Immature natural killer cell (primary cell): ENCODE data around the gene TRMT1. TPM values are rescaled to one million over a fixed set of nuclear protein-coding genes. Genes with fewer than 3 reads are reported as not detected.

Source experiments
- DNase-seq, 3 donors: peaks; one replicate each; pipeline ENCODE4 v3.0.0; 2022; ENCODE audit warnings: mixed read lengths in 1 of 3
- H3K27ac Mint-ChIP-seq, 6 donors: one replicate each; pipeline ENCODE4 v1.8.0; 2020; ENCODE audit warnings: mixed read lengths in 6 of 6, mild to moderate bottlenecking in 5 of 6, inconsistent platforms in 4 of 6, moderate library complexity in 3 of 6
- H3K27me3 Mint-ChIP-seq, 3 donors: one replicate each; pipeline ENCODE4 v1.8.0; 2020 to 2021; ENCODE audit warnings: low read depth in 3 of 3, mild to moderate bottlenecking in 3 of 3, mixed read lengths in 3 of 3, moderate library complexity in 3 of 3, inconsistent platforms in 1 of 3
- H3K36me3 Mint-ChIP-seq, 3 donors: one replicate each; pipeline ENCODE4 v1.8.0; 2020; ENCODE audit warnings: mixed read lengths in 3 of 3, inconsistent platforms in 2 of 3, mild to moderate bottlenecking in 2 of 3
- H3K4me1 Mint-ChIP-seq, 2 donors: one replicate each; pipeline ENCODE4 v1.8.0; 2020; ENCODE audit warnings: inconsistent platforms in 2 of 2, mild to moderate bottlenecking in 2 of 2, mixed read lengths in 2 of 2, moderate library complexity in 1 of 2
- H3K4me3 Mint-ChIP-seq, 5 donors: one replicate each; pipeline ENCODE4 v1.8.0; 2020; ENCODE audit warnings: mild to moderate bottlenecking in 5 of 5, mixed read lengths in 5 of 5, inconsistent platforms in 3 of 5, moderate library complexity in 3 of 5
- H3K9me3 Mint-ChIP-seq, 6 donors: one replicate each; pipeline ENCODE4 v1.8.0; 2020; ENCODE audit warnings: mild to moderate bottlenecking in 6 of 6, mixed read lengths in 6 of 6, inconsistent platforms in 4 of 6, moderate library complexity in 3 of 6
- polyA plus RNA-seq, 3 donors: library from polyadenylated mRNA; unstranded; fragments of 300-500 nt; fragmentation: Illumina TruSeq; gene quantifications; one replicate each; pipeline ENCODE4 v1.2.3, GENCODE V29; 2021

TRMT1 gene
- polyA plus RNA-seq, 3 donors from 2014 or later: 13.2 to 16.5 (median 16.3) TPM

DNA sequence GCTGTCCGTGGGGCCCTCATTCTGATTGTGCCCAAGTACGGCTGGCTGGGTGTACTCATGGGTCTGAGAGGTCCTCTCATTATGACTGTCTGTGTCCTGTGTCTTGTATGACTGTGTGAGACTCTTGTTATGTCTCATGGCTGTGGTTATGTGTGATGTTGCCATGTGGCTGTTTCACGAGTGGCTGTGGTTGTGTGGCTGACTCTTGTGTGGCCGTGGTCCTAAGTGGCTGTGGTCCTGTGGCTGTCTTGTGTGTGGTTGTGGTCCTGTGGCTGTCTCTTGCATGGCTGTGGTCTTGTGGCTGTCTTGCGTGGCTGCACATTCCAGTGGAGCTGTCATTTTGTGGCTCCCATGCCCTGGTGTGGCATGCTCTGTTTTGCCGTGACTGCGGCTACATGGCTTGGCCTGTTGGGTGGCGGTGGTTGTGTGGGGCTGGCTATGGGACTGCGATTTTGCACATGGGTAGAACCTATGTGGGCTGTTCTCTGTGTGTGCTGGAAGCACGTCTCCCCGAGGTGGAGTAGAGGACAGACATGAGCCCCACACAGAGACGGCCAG, 16.4 kb downstream of the TRMT1 start:
- H3K9me3 Mint-ChIP-seq: peaks cover 2 to 6% (median 4%) of the 10 kb centered on the region in 6 donors
- H3K4me1 Mint-ChIP-seq: peaks cover 53 to 60% of the 10 kb centered on the region in 2 donors
- peak; percentile 85 to 90 (median 85) for DNase-seq
- no peaks in the 10 kb centered on the region for H3K36me3 Mint-ChIP-seq
- H3K27ac Mint-ChIP-seq: peak overlapping the region; percentile 87 to 99 (median 94)
- peaks cover 35 to 45% (median 37%) of the 10 kb centered on the region in 3 donors for H3K27me3 Mint-ChIP-seq
- peak overlapping the region; percentile 71 to 90 (median 78) for H3K4me3 Mint-ChIP-seq

- peaks cover 46 to 54% of the 10 kb centered on the region in 2 donors for H3K4me1 Mint-ChIP-seq
Observed at GRCh38 chr19:13099073-13099999, 17.2 kb downstream of the TRMT1 start.

DNA sequence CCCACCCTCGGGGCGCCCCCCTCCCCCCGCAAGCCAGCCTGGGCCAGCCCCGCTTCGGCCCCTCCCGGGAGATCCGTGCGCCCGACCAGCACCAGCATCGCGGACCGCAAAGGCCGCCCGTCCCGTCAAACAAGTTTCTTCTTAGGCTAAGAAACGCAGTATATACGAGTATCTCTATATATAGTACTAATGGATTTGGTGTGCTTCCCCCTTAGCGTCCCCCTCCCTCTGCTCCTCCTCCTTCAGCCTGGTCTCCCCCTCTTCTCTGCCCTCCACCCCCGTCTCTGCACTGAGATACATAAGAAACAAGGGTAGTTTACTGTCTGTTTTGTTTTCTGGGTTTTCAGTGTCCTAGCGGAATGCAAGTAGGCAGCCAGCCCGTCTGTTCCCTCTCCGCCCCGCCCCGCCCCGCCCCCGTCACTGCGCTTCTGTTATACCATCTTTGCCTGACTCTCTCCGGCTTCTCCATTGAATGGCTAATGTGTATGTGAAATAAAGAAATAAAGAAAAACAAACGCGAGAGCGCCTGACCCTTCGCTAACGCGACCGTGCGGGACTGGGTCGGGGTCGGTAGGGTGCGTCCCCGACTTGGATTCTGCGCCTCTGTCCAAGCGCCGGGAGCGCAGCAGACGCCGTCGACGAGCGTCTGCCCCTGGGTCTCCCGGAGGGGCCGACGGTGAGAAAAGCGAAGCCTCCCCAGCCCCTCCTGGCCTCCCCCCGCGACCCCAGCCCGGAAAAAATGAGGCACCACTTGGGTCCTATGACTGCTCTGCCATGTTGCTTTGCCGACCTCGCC, 18.1 kb downstream of the TRMT1 start:
- Mint-ChIP-seq H3K27me3 (peaks cover 44 to 45% (median 45%) of the 10 kb centered on the region in 3 donors), H3K9me3 (peaks cover 2 to 6% (median 4%) of the 10 kb centered on the region in 6 donors)

More at GRCh38 chr19:13099073-13099999, 17.2 kb downstream of the TRMT1 start:
- DNase-seq: peak; percentile 82 to 86 (median 86)
- Mint-ChIP-seq H3K27me3 (peaks cover 40 to 44% (median 41%) of the 10 kb centered on the region in 3 donors), H3K27ac (peak overlapping the region; percentile 87 to 99 (median 94)), H3K4me3 (peak overlapping the region; percentile 71 to 90 (median 78)), H3K36me3 (no peaks in the 10 kb centered on the region), H3K9me3 (peaks cover 2 to 6% (median 4%) of the 10 kb centered on the region in 6 donors)

GRCh38 chr19:13097463-13098258, 18.9 kb downstream of the TRMT1 start:
- Mint-ChIP-seq H3K36me3 (no peaks in the 10 kb centered on the region), H3K27me3 (peaks cover 44 to 45% (median 45%) of the 10 kb centered on the region in 3 donors), H3K4me3 (peak overlapping the region in 3 of 5 donors; percentile 15 to 47 (median 45)), H3K9me3 (peaks cover 2 to 6% (median 4%) of the 10 kb centered on the region in 6 donors), H3K4me1 (peaks cover 41 to 47% of the 10 kb centered on the region in 2 donors), H3K27ac (peak overlapping the region in 2 of 6 donors; percentile 28 to 45)
- no peak for DNase-seq

More for the DNA sequence above, 18.1 kb downstream of the TRMT1 start:
- DNase-seq: no peak
- Mint-ChIP-seq H3K27ac (peak overlapping the region in 5 of 6 donors; percentile 80 to 99 (median 84)), H3K4me1 (peaks cover 46 to 53% of the 10 kb centered on the region in 2 donors), H3K36me3 (no peaks in the 10 kb centered on the region), H3K4me3 (peak overlapping the region; percentile 48 to 82 (median 62))

- H3K9me3 Mint-ChIP-seq: peaks cover 2 to 6% (median 4%) of the 10 kb centered on the region in 6 donors
- no peaks in the 10 kb centered on the region for H3K36me3 Mint-ChIP-seq
- peaks cover 36 to 47% of the 10 kb centered on the region in 2 donors for H3K4me1 Mint-ChIP-seq
- peaks cover 44 to 45% (median 45%) of the 10 kb centered on the region in 3 donors for H3K27me3 Mint-ChIP-seq
- H3K4me3 Mint-ChIP-seq: peak overlapping the region in 4 of 5 donors; percentile 27 to 60 (median 52)
- peak overlapping the region in 3 of 6 donors; percentile 18 to 65 (median 65) for H3K27ac Mint-ChIP-seq
- no peak for DNase-seq
Observed at GRCh38 chr19:13097033-13097462, 19.5 kb downstream of the TRMT1 start.

GRCh38 chr19:13095934-13096927, 20.3 kb downstream of the TRMT1 start:
- Mint-ChIP-seq H3K4me1 (peaks cover 28 to 41% of the 10 kb centered on the region in 2 donors), H3K27me3 (peaks cover 40 to 47% (median 41%) of the 10 kb centered on the region in 3 donors), H3K27ac (peak overlapping the region in 3 of 6 donors; percentile 5 to 65 (median 53)), H3K36me3 (no peaks in the 10 kb centered on the region), H3K4me3 (peak overlapping the region in 1 of 5 donors; percentile 4), H3K9me3 (peaks cover 2 to 6% (median 4%) of the 10 kb centered on the region in 6 donors)
- no peak for DNase-seq

GRCh38 chr19:13095393-13095784, 21.2 kb downstream of the TRMT1 start:
- peaks cover 26 to 37% of the 10 kb centered on the region in 2 donors for H3K4me1 Mint-ChIP-seq
- DNase-seq: no peak

GRCh38 chr19:13094771-13095392, 21.7 kb downstream of the TRMT1 start:
- Mint-ChIP-seq H3K27ac (peak overlapping the region in 1 of 6 donors; percentile 16), H3K27me3 (peaks cover 34 to 40% (median 37%) of the 10 kb centered on the region in 3 donors), H3K4me3 (no peak overlapping the region), H3K4me1 (peaks cover 21 to 32% of the 10 kb centered on the region in 2 donors), H3K9me3 (peaks cover 0 to 2% (median under 1%) of the 10 kb centered on the region in 6 donors), H3K36me3 (no peaks in the 10 kb centered on the region)
- DNase-seq: no peak

More at GRCh38 chr19:13095393-13095784, 21.2 kb downstream of the TRMT1 start:
- no peak overlapping the region for H3K4me3 Mint-ChIP-seq
- no peak overlapping the region for H3K27ac Mint-ChIP-seq
- no peaks in the 10 kb centered on the region for H3K36me3 Mint-ChIP-seq
- H3K9me3 Mint-ChIP-seq: peaks cover 2 to 6% (median 4%) of the 10 kb centered on the region in 6 donors
- peaks cover 39 to 45% (median 39%) of the 10 kb centered on the region in 3 donors for H3K27me3 Mint-ChIP-seq

DNA sequence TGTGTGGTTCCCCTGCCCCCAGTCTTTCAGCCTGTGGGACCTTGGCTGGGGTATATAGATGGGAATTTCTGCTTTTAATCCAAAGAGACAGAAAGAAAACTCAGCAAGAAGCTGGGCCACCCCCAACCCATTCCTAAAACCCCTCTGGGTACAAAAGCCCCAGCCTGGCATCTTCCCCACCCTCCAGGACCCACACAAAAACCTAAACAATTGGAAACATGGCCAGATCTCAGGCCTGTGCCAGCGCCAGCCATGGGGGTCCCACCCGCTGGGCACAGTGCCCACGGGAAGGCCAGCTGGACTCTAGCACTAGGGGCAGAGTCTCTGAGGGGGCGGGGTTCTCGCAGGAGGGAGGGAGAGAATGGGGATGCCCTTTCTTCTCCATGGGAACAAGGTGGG, 22.4 kb downstream of the TRMT1 start:
- Mint-ChIP-seq H3K27ac (no peak overlapping the region), H3K36me3 (no peaks in the 10 kb centered on the region), H3K27me3 (peaks cover 27 to 35% (median 34%) of the 10 kb centered on the region in 3 donors), H3K4me1 (peaks cover 15 to 24% of the 10 kb centered on the region in 2 donors), H3K9me3 (peaks cover 0 to 2% (median 0%) of the 10 kb centered on the region in 6 donors), H3K4me3 (no peak overlapping the region)
- no peak for DNase-seq

DNA sequence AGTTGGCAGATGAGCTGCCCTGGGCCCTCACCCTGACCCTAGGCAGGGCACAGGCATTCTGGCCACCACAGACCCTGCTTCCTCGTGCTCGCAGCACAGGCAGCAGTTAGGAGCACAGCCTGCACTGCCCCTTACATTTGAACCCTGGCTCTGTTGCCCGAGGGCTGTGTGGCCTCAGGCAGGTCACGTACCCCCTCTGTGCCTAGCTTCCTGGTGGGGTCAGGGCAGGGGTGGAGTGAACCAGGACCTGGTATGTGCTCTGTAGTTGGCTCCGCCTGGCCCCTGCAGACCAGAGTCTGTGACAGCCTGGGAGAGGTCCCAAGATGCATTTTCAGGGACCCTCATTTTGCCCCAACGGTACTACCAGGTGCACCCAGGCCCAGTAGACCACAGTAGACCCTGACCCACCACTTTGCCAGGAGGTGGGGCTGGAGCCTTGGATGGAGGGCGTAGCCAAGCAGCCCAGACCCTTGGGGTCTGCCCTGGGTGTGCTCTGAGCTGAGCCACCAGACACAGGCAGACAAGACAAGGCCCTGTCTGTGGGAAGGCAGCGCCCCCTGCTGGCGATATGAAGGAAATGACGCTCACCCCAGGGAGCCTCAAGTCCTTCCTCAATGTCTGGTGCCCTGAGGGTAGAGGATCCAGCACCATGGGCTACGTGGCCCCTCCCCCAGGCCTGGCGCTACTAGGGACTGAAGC, 23.0 kb downstream of the TRMT1 start:
- H3K4me3 Mint-ChIP-seq: no peak overlapping the region
- peaks cover 0 to under 1% (median 0%) of the 10 kb centered on the region in 6 donors for H3K9me3 Mint-ChIP-seq
- H3K4me1 Mint-ChIP-seq: peaks cover 11 to 18% of the 10 kb centered on the region in 2 donors
- H3K27ac Mint-ChIP-seq: no peak overlapping the region
- DNase-seq: peak; percentile 75 to 80 (median 76)
- no peaks in the 10 kb centered on the region for H3K36me3 Mint-ChIP-seq
- H3K27me3 Mint-ChIP-seq: peaks cover 23 to 35% (median 30%) of the 10 kb centered on the region in 3 donors
